ENCODE data around the gene LIFR.

DNA sequence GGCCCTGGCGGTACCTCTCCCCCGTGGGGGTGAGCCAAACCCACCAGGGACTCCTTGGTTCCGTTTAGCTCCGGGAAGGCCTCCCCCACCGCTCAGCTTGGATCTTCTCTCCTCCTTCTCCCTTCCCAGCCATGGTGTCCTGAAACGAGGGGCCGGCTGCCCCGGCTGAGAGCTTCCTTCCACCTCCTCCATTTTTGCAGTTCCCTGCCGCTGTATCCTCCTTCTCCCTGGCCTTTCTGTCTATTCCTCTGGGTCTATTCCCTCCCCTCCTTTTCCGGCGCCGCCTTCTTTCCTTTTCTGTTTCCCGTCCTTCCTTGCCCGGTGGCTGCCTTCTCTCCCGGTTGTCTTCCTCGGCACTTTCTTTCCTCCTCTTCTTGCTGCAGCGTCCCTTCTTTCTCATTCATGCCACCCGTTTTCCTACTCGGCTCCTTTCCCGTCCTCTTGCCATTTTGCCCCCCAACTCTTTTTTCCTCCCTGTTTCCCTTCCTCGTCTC, 110.4 kb downstream of the LIFR start:
- TF ChIP-seq, protein P1, sequence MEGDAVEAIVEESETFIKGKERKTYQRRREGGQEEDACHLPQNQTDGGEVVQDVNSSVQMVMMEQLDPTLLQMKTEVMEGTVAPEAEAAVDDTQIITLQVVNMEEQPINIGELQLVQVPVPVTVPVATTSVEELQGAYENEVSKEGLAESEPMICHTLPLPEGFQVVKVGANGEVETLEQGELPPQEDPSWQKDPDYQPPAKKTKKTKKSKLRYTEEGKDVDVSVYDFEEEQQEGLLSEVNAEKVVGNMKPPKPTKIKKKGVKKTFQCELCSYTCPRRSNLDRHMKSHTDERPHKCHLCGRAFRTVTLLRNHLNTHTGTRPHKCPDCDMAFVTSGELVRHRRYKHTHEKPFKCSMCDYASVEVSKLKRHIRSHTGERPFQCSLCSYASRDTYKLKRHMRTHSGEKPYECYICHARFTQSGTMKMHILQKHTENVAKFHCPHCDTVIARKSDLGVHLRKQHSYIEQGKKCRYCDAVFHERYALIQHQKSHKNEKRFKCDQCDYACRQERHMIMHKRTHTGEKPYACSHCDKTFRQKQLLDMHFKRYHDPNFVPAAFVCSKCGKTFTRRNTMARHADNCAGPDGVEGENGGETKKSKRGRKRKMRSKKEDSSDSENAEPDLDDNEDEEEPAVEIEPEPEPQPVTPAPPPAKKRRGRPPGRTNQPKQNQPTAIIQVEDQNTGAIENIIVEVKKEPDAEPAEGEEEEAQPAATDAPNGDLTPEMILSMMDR (IDR thresholded peaks at IDR 0.05): no peak
- no peak for TF ChIP-seq POLR2AphosphoS5 (IDR thresholded peaks at IDR 0.05)

Data from sigmoid colon (tissue), 4 donors.